IMR-90 (cell line): ENCODE measurements around the gene ATM. TPM values are rescaled to one million over a fixed set of nuclear protein-coding genes. Genes with fewer than 3 reads are reported as not detected.
A peak's percentile ranks its signal among the peaks of the same experiment; 100 is the strongest.

Experiments
- ATAC-seq: fragments of 200-7000 bp; cut with Tn5 transposase; 2 replicates; pipeline ENCODE4 v1.9.1; 2020; ENCODE audit warnings: low read depth, mild to moderate bottlenecking, moderate library complexity
- BruUV-seq: library from RNA; stranded (reverse); fragments of 400-500 nt; replicated peaks from 2 replicates; lab custom pipeline; 2021; lab: Mats Ljungman, UMichigan
- CTCF ChIA-PET: fragments of 300-600 bp; formaldehyde crosslinking; extraction: SDS; loops from one replicate; lab custom pipeline; 2021; ENCODE audit warnings: antibody characterized with exemption; lab: Yijun Ruan, JAX
- POLR2A ChIA-PET: fragments of 300-600 bp; sonication (Branson Sonifier 250); formaldehyde crosslinking; loops from one replicate; lab custom pipeline; 2022; ENCODE audit warnings: antibody characterized with exemption; ENCODE audit not compliant: unreplicated experiment; lab: Charles Lee
- DNase-seq: peaks from one replicate; pipeline ENCODE4 v3.0.0; 2013
- H2AFZ ChIP-seq: replicated peaks from 2 replicates; pipeline ENCODE3; 2013; ENCODE audit warnings: low read length, mild to moderate bottlenecking; ENCODE audit not compliant: poor library complexity
- H2AK5ac ChIP-seq: 2 replicates; pipeline ENCODE4 v1.6.1; 2013; ENCODE audit warnings: low read depth, low read length, inconsistent platforms
- H2AK9ac ChIP-seq: replicated peaks from 2 replicates; pipeline ENCODE3; 2013; ENCODE audit warnings: mild to moderate bottlenecking, low read depth, low read length, moderate library complexity; ENCODE audit not compliant: poor library complexity
- H2BK120ac ChIP-seq: 2 replicates; pipeline ENCODE4 v1.6.1; 2013; ENCODE audit warnings: low read depth, low read length, inconsistent platforms
- H2BK15ac ChIP-seq: 3 replicates; pipeline ENCODE4 v1.6.1; 2013; ENCODE audit warnings: low read depth, low read length, inconsistent platforms
- H2BK20ac ChIP-seq: 2 replicates; pipeline ENCODE4 v1.6.1; 2013; ENCODE audit warnings: low read depth, mild to moderate bottlenecking, inconsistent platforms, low read length, moderate library complexity
- H2BK5ac ChIP-seq: 2 replicates; pipeline ENCODE4 v1.6.1; 2013; ENCODE audit warnings: mild to moderate bottlenecking, low read depth, low read length, inconsistent platforms; ENCODE audit not compliant: poor library complexity, severe bottlenecking
- H3K14ac ChIP-seq: replicated peaks from 2 replicates; pipeline ENCODE4 v1.6.1; 2013; ENCODE audit warnings: low read depth, low read length, inconsistent platforms
- H3K18ac ChIP-seq: 2 replicates; pipeline ENCODE4 v1.6.1; 2013; ENCODE audit warnings: low read depth, low read length, control low read depth
- H3K23ac ChIP-seq: 2 replicates; pipeline ENCODE4 v1.6.1; 2013; ENCODE audit warnings: low read depth, low read length, inconsistent platforms
- H3K27ac ChIP-seq: 2 replicates; pipeline ENCODE4 v1.5.1; 2013; ENCODE audit warnings: mild to moderate bottlenecking, control low read depth, low read length; ENCODE audit not compliant: insufficient read depth
- H3K27me3 ChIP-seq: 2 replicates; pipeline ENCODE4 v1.6.1; 2013; ENCODE audit warnings: low read length; ENCODE audit not compliant: control insufficient read depth, insufficient read depth
- H3K36me3 ChIP-seq: 2 replicates; pipeline ENCODE4 v1.6.1; 2013; ENCODE audit warnings: low read length, mixed read lengths; ENCODE audit not compliant: control insufficient read depth, insufficient read depth
- H3K4ac ChIP-seq: 2 replicates; pipeline ENCODE4 v1.6.1; 2013; ENCODE audit warnings: low read depth, low read length, inconsistent platforms
- H3K4me1 ChIP-seq: 2 replicates; pipeline ENCODE4 v1.6.1; 2013; ENCODE audit warnings: low read length, mixed read lengths; ENCODE audit not compliant: control insufficient read depth, insufficient read depth
- H3K4me2 ChIP-seq: 2 replicates; pipeline ENCODE4 v1.6.1; 2013; ENCODE audit warnings: low read depth, mild to moderate bottlenecking, control low read depth, low read length, moderate library complexity
- H3K4me3 ChIP-seq: 2 replicates; pipeline ENCODE4 v1.5.1; 2013; ENCODE audit warnings: low read depth, mild to moderate bottlenecking, control low read depth, low read length, moderate library complexity; ENCODE audit not compliant: insufficient read depth
- H3K56ac ChIP-seq: 2 replicates; pipeline ENCODE4 v1.6.1; 2013; ENCODE audit warnings: low read length, inconsistent platforms; ENCODE audit not compliant: insufficient read depth; ENCODE audit errors: extremely low read depth
- H3K79me1 ChIP-seq, 2 experiments: 2 replicates each; pipeline ENCODE4 v1.6.1; 2013; ENCODE audit warnings: low read length in 2 of 2, inconsistent platforms in 1 of 2, low read depth in 1 of 2
- H3K9ac ChIP-seq: 2 replicates; pipeline ENCODE4 v1.6.1; 2013; ENCODE audit warnings: low read depth, low read length, control low read depth
- H3K9me1 ChIP-seq: 2 replicates; pipeline ENCODE4 v1.6.1; 2013; ENCODE audit warnings: low read length, inconsistent platforms; ENCODE audit not compliant: insufficient read depth
- H3K9me3 ChIP-seq: 2 replicates; pipeline ENCODE4 v1.6.1; 2013; ENCODE audit warnings: low read length; ENCODE audit not compliant: control insufficient read depth, insufficient read depth
- H4K20me1 ChIP-seq: 2 replicates; pipeline ENCODE4 v1.6.1; 2013; ENCODE audit warnings: low read length, inconsistent platforms; ENCODE audit not compliant: insufficient read depth
- H4K5ac ChIP-seq: 2 replicates; pipeline ENCODE4 v1.6.1; 2013; ENCODE audit warnings: mild to moderate bottlenecking, low read depth, low read length, control low read depth
- H4K8ac ChIP-seq, 2 experiments: 2 replicates each; pipeline ENCODE4 v1.6.1; 2013; ENCODE audit warnings: low read depth in 2 of 2, low read length in 2 of 2, control low read depth in 1 of 2, inconsistent platforms in 1 of 2
- H4K91ac ChIP-seq: 2 replicates; pipeline ENCODE4 v1.6.1; 2013; ENCODE audit warnings: low read depth, low read length, inconsistent platforms; ENCODE audit not compliant: insufficient read depth
- CEBPB ChIP-seq: IDR thresholded peaks from 2 replicates; pipeline ENCODE4 v1.6.1; 2012; ENCODE audit warnings: low read depth, low read length, improper control_type of control experiment
- SMC3 ChIP-seq: fragments of 150-350 bp; IDR thresholded peaks from 2 replicates; pipeline ENCODE4 v1.6.1; 2016; ENCODE audit warnings: low read depth, mild to moderate bottlenecking, antibody characterized with exemption, low read length, moderate library complexity
- WGBS, 2 experiments: methylation state at CpG; one replicate each; pipeline versions ENCODE4 v1.1.5 to v1.1.7; 2013; ENCODE audit warnings: missing lambda C conversion rate in 2 of 2; ENCODE audit not compliant: insufficient read length in 1 of 2; ENCODE audit errors: extremely low coverage in 2 of 2; 5-methylcytosine and 5-hydroxymethylcytosine counted together
- dilution Hi-C: fragments of 300-500 bp; cut with HindIII; formaldehyde crosslinking; loops from one replicate; pipeline ENCODE4 v1.14.3; 2018; ENCODE audit warnings: low sequenced_read_pairs; ENCODE audit not compliant: unreplicated experiment
- in situ Hi-C: fragments of 300-500 bp; cut with MboI; formaldehyde crosslinking; loops from 3 replicates; pipeline ENCODE4 v1.14.3; 2019; ENCODE audit warnings: low sequenced_read_pairs, inconsistent platforms, mixed read lengths
- intact Hi-C: fragments of 100-400 bp; cut with micrococcal nuclease; formaldehyde crosslinking; loops from 2 replicates; pipeline ENCODE4 v1.10.0; 2022
- polyA plus RNA-seq, 3 experiments: library from polyadenylated mRNA; depleted of rRNA; stranded (reverse); fragments of >200 nt; gene quantifications; 2 replicates each; pipeline ENCODE4 v1.2.3, GENCODE V29; 2012; ENCODE audit warnings: low replicate concordance in 1 of 3
- total RNA-seq: library from RNA; depleted of rRNA; stranded (reverse); fragments of >200 nt; gene quantifications from 2 replicates; pipeline ENCODE4 v1.2.3, GENCODE V29; 2012

The ATM gene
- total and polyA plus RNA-seq, 2 of the 4 experiments (the other 2 are of a cell fraction) = 18.1 to 30.6 TPM

DNA sequence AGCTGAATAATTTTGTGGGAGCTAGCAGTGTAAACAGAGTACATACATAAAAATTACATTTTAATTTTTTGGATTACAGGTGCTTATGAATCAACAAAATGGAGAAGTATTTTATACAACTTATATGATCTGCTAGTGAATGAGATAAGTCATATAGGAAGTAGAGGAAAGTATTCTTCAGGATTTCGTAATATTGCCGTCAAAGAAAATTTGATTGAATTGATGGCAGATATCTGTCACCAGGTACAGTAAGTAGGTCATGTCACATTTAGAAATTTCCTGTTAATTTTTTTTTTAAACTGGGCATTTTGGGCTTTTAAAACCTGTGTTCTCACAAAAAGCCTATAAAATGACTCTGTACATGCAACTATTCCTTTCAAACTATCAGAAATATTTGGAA lies 24.0 kb downstream of the ATM start:
- Histone ChIP-seq H3K56ac (no peak overlapping the region), H2AK5ac (no peak overlapping the region), H3K23ac (no peak overlapping the region), H3K36me3 (peaks cover 9% of the 10 kb centered on the region), H3K9me1 (no peaks in the 10 kb centered on the region; the same call in 1 of the 2 replicates), H2AK9ac (no peak overlapping the region), H3K4me1 (no peaks in the 10 kb centered on the region), H3K9me3 (no peaks in the 10 kb centered on the region), H3K27ac (no peak overlapping the region), H2BK5ac (no peak overlapping the region), H2AFZ (no peak overlapping the region), H2BK15ac (no peak overlapping the region), H3K79me1 (no peaks in the 10 kb centered on the region), H3K4me3 (no peak overlapping the region), H2BK120ac (no peak overlapping the region), H4K8ac (no peak overlapping the region), H3K4ac (no peak overlapping the region), H4K5ac (no peak overlapping the region), H3K27me3 (no peaks in the 10 kb centered on the region), H3K18ac (no peak overlapping the region), H4K20me1 (no peaks in the 10 kb centered on the region), H3K4me2 (no peak overlapping the region), H2BK20ac (no peak overlapping the region), H3K14ac (no peak overlapping the region), H4K91ac (no peak overlapping the region), H3K9ac (no peak overlapping the region)
- in situ Hi-C loops = no loop called here
- WGBS, 2 experiments = no CpG with 5 or more reads among the region's 2 CpGs
- ChIA-PET CTCF (no interaction called here), POLR2A (no interaction called here)
- BruUV-seq = no TSS peak
- DNase-seq = no peak
- intact Hi-C loops = no loop called here
- no peak for ATAC-seq
- dilution Hi-C loops = no loop called here
- TF ChIP-seq CEBPB = peak; percentile 57
- no peak for TF ChIP-seq SMC3
